Parathyroid adenoma (tissue), 2 donors: ENCODE data around the gene RMDN3.

Experiments
- H2AFZ ChIP-seq: fragments of 300-600 bp; sonication (generic); one replicate; pipeline ENCODE4 v1.7.0; 2017; ENCODE audit warnings: antibody characterized with exemption, mild to moderate bottlenecking
- H3K27ac ChIP-seq: fragments of 300-600 bp; sonication (generic); one replicate; pipeline ENCODE4 v1.7.0; 2017
- H3K27me3 ChIP-seq: fragments of 300-600 bp; sonication (generic); one replicate; pipeline ENCODE4 v1.7.0; 2017; ENCODE audit warnings: low read length; ENCODE audit not compliant: control insufficient read depth, insufficient read depth
- H3K36me3 ChIP-seq: fragments of 300-600 bp; sonication (generic); one replicate; pipeline ENCODE4 v1.7.0; 2017; ENCODE audit warnings: low read length; ENCODE audit not compliant: control insufficient read depth, insufficient read depth
- H3K4me1 ChIP-seq: fragments of 300-600 bp; sonication (generic); one replicate; pipeline ENCODE4 v1.7.0; 2017; ENCODE audit warnings: control low read depth
- H3K4me2 ChIP-seq: fragments of 300-600 bp; sonication (generic); one replicate; pipeline ENCODE4 v1.7.0; 2017; ENCODE audit warnings: low read length
- H3K4me3 ChIP-seq: fragments of 300-600 bp; sonication (generic); one replicate; pipeline ENCODE4 v1.7.0; 2017; ENCODE audit warnings: low read depth, low read length
- H3K79me2 ChIP-seq: fragments of 300-600 bp; sonication (generic); one replicate; pipeline ENCODE4 v1.7.0; 2017; ENCODE audit warnings: control low read depth
- H3K9ac ChIP-seq: fragments of 300-600 bp; sonication (generic); one replicate; pipeline ENCODE4 v1.7.0; 2017; ENCODE audit warnings: mild to moderate bottlenecking
- H3K9me3 ChIP-seq: fragments of 300-600 bp; sonication (generic); one replicate; pipeline ENCODE4 v1.7.0; 2017; ENCODE audit warnings: low read length; ENCODE audit not compliant: control insufficient read depth
- CTCF ChIP-seq: fragments of 300-600 bp; sonication (generic); IDR thresholded peaks from one replicate; pipeline ENCODE4 v1.7.0; 2017; ENCODE audit warnings: antibody characterized with exemption, mild to moderate bottlenecking
- donor health status: primary hyperparathyroidism.

RMDN3 gene

GRCh38 chr15:40722934-40723333, 32.1 kb downstream of the RMDN3 start:
- no peaks in the 10 kb centered on the region for H3K9me3 ChIP-seq
- H3K4me1 ChIP-seq = no peaks in the 10 kb centered on the region
- no peak for TF ChIP-seq CTCF
- H2AFZ ChIP-seq = no peak overlapping the region
- H3K27me3 ChIP-seq = no peaks in the 10 kb centered on the region
- H3K9ac ChIP-seq = no peak overlapping the region
- no peak overlapping the region for H3K4me2 ChIP-seq
- H3K36me3 ChIP-seq = no peaks in the 10 kb centered on the region
- H3K4me3 ChIP-seq = no peak overlapping the region
- H3K27ac ChIP-seq = no peak overlapping the region
- no peaks in the 10 kb centered on the region for H3K79me2 ChIP-seq

- no peaks in the 10 kb centered on the region for H3K4me1 ChIP-seq
Observed at GRCh38 chr15:40722354-40722753, 32.7 kb downstream of the RMDN3 start.

GRCh38 chr15:40721701-40722100, 33.4 kb downstream of the RMDN3 start:
- Histone ChIP-seq H3K27ac (no peak overlapping the region), H3K79me2 (no peaks in the 10 kb centered on the region), H3K4me1 (no peaks in the 10 kb centered on the region), H3K9ac (no peak overlapping the region), H3K36me3 (no peaks in the 10 kb centered on the region), H3K9me3 (no peaks in the 10 kb centered on the region), H2AFZ (no peak overlapping the region), H3K4me3 (no peak overlapping the region), H3K4me2 (no peak overlapping the region), H3K27me3 (no peaks in the 10 kb centered on the region)
- no peak for TF ChIP-seq CTCF

More at GRCh38 chr15:40722354-40722753, 32.7 kb downstream of the RMDN3 start:
- Histone ChIP-seq H3K4me3 (no peak overlapping the region), H3K9ac (no peak overlapping the region), H3K4me2 (no peak overlapping the region), H3K27me3 (no peaks in the 10 kb centered on the region), H3K9me3 (no peaks in the 10 kb centered on the region), H3K36me3 (no peaks in the 10 kb centered on the region), H3K79me2 (no peaks in the 10 kb centered on the region), H2AFZ (no peak overlapping the region), H3K27ac (no peak overlapping the region)
- no peak for TF ChIP-seq CTCF

GRCh38 chr15:40716165-40716564, 38.9 kb downstream of the RMDN3 start:
- H3K9me3 ChIP-seq = no peaks in the 10 kb centered on the region
- no peak overlapping the region for H3K4me2 ChIP-seq
- no peak overlapping the region for H3K4me3 ChIP-seq
- TF ChIP-seq CTCF = no peak
- H2AFZ ChIP-seq = no peak overlapping the region
- no peak overlapping the region for H3K9ac ChIP-seq
- no peak overlapping the region for H3K27ac ChIP-seq
- H3K36me3 ChIP-seq = no peaks in the 10 kb centered on the region
- no peaks in the 10 kb centered on the region for H3K79me2 ChIP-seq
- no peaks in the 10 kb centered on the region for H3K4me1 ChIP-seq
- H3K27me3 ChIP-seq = no peaks in the 10 kb centered on the region

- H3K9ac ChIP-seq = no peak overlapping the region
- TF ChIP-seq CTCF = no peak
Observed at GRCh38 chr15:40714144-40714543, 40.9 kb downstream of the RMDN3 start.

More at GRCh38 chr15:40714144-40714543, 40.9 kb downstream of the RMDN3 start:
- no peaks in the 10 kb centered on the region for H3K27me3 ChIP-seq
- no peaks in the 10 kb centered on the region for H3K9me3 ChIP-seq
- H3K27ac ChIP-seq = no peak overlapping the region
- H3K79me2 ChIP-seq = no peaks in the 10 kb centered on the region
- H3K36me3 ChIP-seq = no peaks in the 10 kb centered on the region
- no peak overlapping the region for H3K4me2 ChIP-seq
- no peak overlapping the region for H2AFZ ChIP-seq
- H3K4me3 ChIP-seq = no peak overlapping the region
- no peaks in the 10 kb centered on the region for H3K4me1 ChIP-seq
